HepG2 (cell line): Measurements from ENCODE around the gene PPARA. TPM values are rescaled to one million over a fixed set of nuclear protein-coding genes. Genes with fewer than 3 reads are reported as not detected.

Experiments used
- ATAC-seq: fragments of 200-7000 bp; cut with Tn5 transposase; 3 replicates; pipeline ENCODE4 v1.9.1; 2020; ENCODE audit warnings: mild to moderate bottlenecking, moderate library complexity
- BruUV-seq: library from RNA; stranded (reverse); fragments of 400-500 nt; replicated peaks from 2 replicates; lab custom pipeline; 2021; lab: Mats Ljungman, UMichigan
- CTCF ChIA-PET: fragments of 300-600 bp; formaldehyde crosslinking; extraction: SDS; loops from one replicate; lab custom pipeline; 2021; ENCODE audit warnings: low total read pairs, inconsistent platforms, low intra/inter-chr PET ratio; lab: Yijun Ruan, JAX
- POLR2A ChIA-PET: fragments of 350-600 bp; sonication (Branson Sonifier 250); formaldehyde crosslinking; loops from one replicate; lab custom pipeline; 2020; ENCODE audit warnings: antibody characterized with exemption, inconsistent platforms; lab: Yijun Ruan, JAX
- DNase-seq: peaks from one replicate; pipeline ENCODE4 v3.0.0-alpha.2; 2015; ENCODE audit warnings: low spot score
- FAIRE-seq: peaks from 3 replicates; lab custom pipeline; 2011; peaks lifted over from hg19 to GRCh38; lab: Jason Lieb, UNC
- H2AFZ ChIP-seq: one replicate; pipeline ENCODE4 v1.6.1; 2011; ENCODE audit warnings: low read length, inconsistent platforms
- H3K27ac ChIP-seq: fragments of 300-600 bp; 3 replicates; pipeline ENCODE4 v1.8.0; 2011; ENCODE audit warnings: mixed run types, mild to moderate bottlenecking, mixed read lengths, low read length, inconsistent platforms; ENCODE audit not compliant: insufficient read depth; ENCODE audit errors: extremely low read length
- H3K27me3 ChIP-seq, 2 experiments: fragments of 200-600 bp in 1 of 2; 2 replicates in 1 of 2; 3 replicates in 1 of 2; pipeline versions ENCODE4 v1.6.0 to v1.8.0; 2011; ENCODE audit warnings: low read length in 2 of 2, mild to moderate bottlenecking in 2 of 2, moderate library complexity in 2 of 2, inconsistent platforms in 1 of 2; ENCODE audit not compliant: insufficient read depth in 2 of 2, control insufficient read depth in 1 of 2
- H3K36me3 ChIP-seq, 2 experiments: fragments of 200-600 bp in 1 of 2; replicated peaks in 1 of 2; 2 replicates in 1 of 2; 3 replicates in 1 of 2; pipeline versions ENCODE4 v1.5.1 to v1.8.0; 2011; ENCODE audit warnings: low read length in 2 of 2, inconsistent platforms in 1 of 2; ENCODE audit not compliant: insufficient read depth in 2 of 2, control insufficient read depth in 1 of 2
- H3K4me1 ChIP-seq: 2 replicates; pipeline ENCODE4 v1.5.1; 2012; ENCODE audit warnings: low read length, inconsistent platforms; ENCODE audit not compliant: insufficient read depth
- H3K4me2 ChIP-seq: 2 replicates; pipeline ENCODE4 v1.6.0; 2011; ENCODE audit warnings: low read depth, low read length, inconsistent platforms
- H3K4me3 ChIP-seq, 3 experiments: fragments of 200-600 bp in 1 of 3; sonication (generic), shearing (Covaris generic) in 1 of 3; replicated peaks in 1 of 3; 2 replicates each; pipeline ENCODE4 v1.5.1; 2011 to 2016; ENCODE audit warnings: low read length in 3 of 3, inconsistent platforms in 2 of 3, low read depth in 2 of 3, mild to moderate bottlenecking in 2 of 3, control low read depth in 1 of 3, mixed read lengths in 1 of 3; ENCODE audit not compliant: insufficient read depth in 1 of 3
- H3K79me2 ChIP-seq: one replicate; pipeline ENCODE4 v1.6.1; 2011; ENCODE audit warnings: low read length, inconsistent platforms; ENCODE audit not compliant: insufficient read depth
- H3K9ac ChIP-seq: 2 replicates; pipeline ENCODE4 v1.6.0; 2011; ENCODE audit warnings: mild to moderate bottlenecking, low read depth, low read length, inconsistent platforms; ENCODE audit not compliant: insufficient read depth
- H3K9me3 ChIP-seq: 2 replicates; pipeline ENCODE4 v1.5.1; 2012; ENCODE audit warnings: mild to moderate bottlenecking, low read length
- H4K20me1 ChIP-seq: 2 replicates; pipeline ENCODE4 v1.6.0; 2011; ENCODE audit warnings: inconsistent platforms, mild to moderate bottlenecking, low read length, moderate library complexity; ENCODE audit not compliant: insufficient read depth
- CHD2 ChIP-seq: IDR thresholded peaks from 2 replicates; pipeline ENCODE4 v1.6.1; 2011; ENCODE audit warnings: low read depth, low read length, improper control_type of control experiment
- ETV5 ChIP-seq: IDR thresholded peaks from 2 replicates; pipeline ENCODE4 v1.6.1; 2018; ENCODE audit warnings: missing biosample characterization, missing genetic modification reagents, inconsistent platforms, borderline replicate concordance
- FOSL2 ChIP-seq: sonication (generic); formaldehyde crosslinking; IDR thresholded peaks from 2 replicates; pipeline ENCODE4 v1.4.0; 2020; ENCODE audit warnings: missing genetic modification reagents
- HNF4G ChIP-seq, 2 experiments: sonication (generic) in 1 of 2; formaldehyde crosslinking in 1 of 2; IDR thresholded peaks; 2 replicates each; pipeline versions ENCODE4 v1.4.0 to v1.6.1; 2011 to 2020; ENCODE audit warnings: borderline replicate concordance in 2 of 2, low read depth in 2 of 2, mild to moderate bottlenecking in 2 of 2, low read length in 1 of 2, missing genetic modification reagents in 1 of 2, moderate library complexity in 1 of 2
- HNRNPH1 ChIP-seq: fragments of 200-400 bp; formaldehyde crosslinking; optimal IDR thresholded peaks from 2 replicates; pipeline ENCODE3; 2017; ENCODE audit warnings: mild to moderate bottlenecking, low read depth, low read length
- HOXA3 ChIP-seq: sonication (generic); formaldehyde crosslinking; IDR thresholded peaks from 2 replicates; pipeline ENCODE4 v1.5.0; 2020; ENCODE audit warnings: missing genetic modification reagents
- RARA ChIP-seq: IDR thresholded peaks from 2 replicates; pipeline ENCODE4 v1.6.1; 2016; ENCODE audit warnings: missing genetic modification reagents, missing compliant biosample characterization
- RERE ChIP-seq: IDR thresholded peaks from 2 replicates; pipeline ENCODE4 v1.6.1; 2016; ENCODE audit warnings: low read depth, missing genetic modification reagents, missing compliant biosample characterization
- SAP130 ChIP-seq: IDR thresholded peaks from 2 replicates; pipeline ENCODE4 v1.6.1; 2016; ENCODE audit warnings: low read depth
- ZNF256 ChIP-seq: sonication (generic); formaldehyde crosslinking; conservative IDR thresholded peaks from 2 replicates; pipeline ENCODE4 v1.4.0; 2020; ENCODE audit warnings: missing genetic modification reagents
- ZNF362 ChIP-seq: sonication (generic); formaldehyde crosslinking; IDR thresholded peaks from 2 replicates; pipeline ENCODE4 v1.4.0; 2020; ENCODE audit warnings: missing genetic modification reagents, mild to moderate bottlenecking, borderline replicate concordance
- ZNF713 ChIP-seq: sonication (generic); formaldehyde crosslinking; IDR thresholded peaks from 2 replicates; pipeline ENCODE4 v1.4.0; 2020; ENCODE audit warnings: mild to moderate bottlenecking, missing genetic modification reagents
- WGBS: methylation state at CpG from one replicate; pipeline ENCODE4 v1.1.6; 2017; ENCODE audit warnings: low lambda C conversion rate; 5-methylcytosine and 5-hydroxymethylcytosine counted together
- in situ Hi-C: cut with HindIII; loops from 2 replicates; pipeline ENCODE4 v1.10.0; 2017; ENCODE audit warnings: low pct_unique_long_range_greater_than_20kb; ENCODE audit not compliant: extremely low pct_ligation_motif_present
- intact Hi-C: fragments of 100-400 bp; cut with micrococcal nuclease; formaldehyde crosslinking; loops from one replicate; pipeline ENCODE4 v1.10.0; 2022; ENCODE audit not compliant: unreplicated experiment
- polyA plus RNA-seq, 8 experiments: library from polyadenylated mRNA; depleted of rRNA in 3 of 8; stranded (reverse) in 7 of 8; unstranded in 1 of 8; fragments of >200 nt; fragmentation: Illumina TruSeq in 4 of 8; extraction: Trizol in 4 of 8; gene quantifications; 2 replicates each; pipeline versions ENCODE4 v1.2.1 to v1.2.3, GENCODE V29; 2011 to 2016; ENCODE audit warnings: low read depth in 4 of 8, missing spikeins in 1 of 8, mixed read lengths in 1 of 8; ENCODE audit not compliant: insufficient read depth in 1 of 8
- total RNA-seq, 5 experiments: library from RNA; depleted of rRNA; stranded (reverse); fragments of >200 nt; fragmentation: Illumina TruSeq; extraction: Trizol; gene quantifications; 2 replicates each; pipeline ENCODE4 v1.2.3, GENCODE V29; 2016; ENCODE audit warnings: low read depth in 1 of 5
- TF ChIP-seq, protein P1 (sequence below): IDR thresholded peaks from 2 replicates; pipeline ENCODE4 v1.6.1; 2016; ENCODE audit warnings: missing genetic modification reagents, missing compliant biosample characterization
- TF ChIP-seq, protein P2 (sequence below): sonication (generic); formaldehyde crosslinking; conservative IDR thresholded peaks from 2 replicates; pipeline ENCODE4 v1.4.0; 2020; ENCODE audit warnings: mild to moderate bottlenecking, missing genetic modification reagents, moderate library complexity

The PPARA gene
- total and polyA plus RNA-seq, 2 of the 13 experiments (the other 11 are each of a cell fraction or from before 2014, with no cell fraction given), result 18.2 to 24.7 TPM

- DNase-seq (no peak), FAIRE-seq (no peak), ATAC-seq (peak; percentile 65)
- CTCF ChIA-PET, result no interaction called here
- Histone ChIP-seq H4K20me1 (no peaks in the 10 kb centered on the region), H3K36me3 (peaks cover 0 to 11% of the 10 kb centered on the region in 2 experiments; a peak in 3 of 5 replicates), H3K27me3 (no peaks in the 10 kb centered on the region), H3K4me1 (peaks cover 69% of the 10 kb centered on the region), H3K9me3 (no peaks in the 10 kb centered on the region), H3K4me2 (0 out of 2 replicates have a peak overlapping the region, but pooled peaks have one; percentile 20), H3K9ac (no peak overlapping the region), H2AFZ (no peak overlapping the region), H3K4me3 (no peak overlapping the region), H3K79me2 (peaks cover 4% of the 10 kb centered on the region), H3K27ac (peak overlapping the region; percentile 39)
- WGBS, result 39% methylated on average over 7 of the region's 7 CpGs
- intact Hi-C loops (loop anchor here (1.0 kb wide), 1 partner anchor 37 kb away; no protein-coding TSS in a partner anchor), in situ Hi-C loops (no loop called here)
- no TSS peak for BruUV-seq
- POLR2A ChIA-PET, result interaction anchor here (1.3 kb wide), 1 partner anchor 10 kb away, joined by 6 read pairs; no protein-coding TSS in a partner anchor
- TF ChIP-seq SAP130 (CRISPR knock-in tag), result peak; percentile 67; the same call in 1 of the 2 replicates
- TF ChIP-seq HNRNPH1, result no peak
- TF ChIP-seq ZNF256 (CRISPR knock-in tag), result no peak
- no peak for TF ChIP-seq RERE (CRISPR knock-in tag)
- TF ChIP-seq CHD2, result no peak
- TF ChIP-seq ZNF362 (CRISPR knock-in tag), result 0 out of 2 replicates have a peak, but pooled peaks have one; percentile 39
- TF ChIP-seq HNF4G (IDR thresholded peaks at IDR 0.05; ENCODE audit: borderline replicate concordance, low read depth, low read length), result 0 out of 2 replicates have a peak, but pooled peaks have one; percentile 54
- no peak for TF ChIP-seq HNF4G (CRISPR knock-in tag; IDR thresholded peaks at IDR 0.05; ENCODE audit: borderline replicate concordance, low read depth)
- TF ChIP-seq, protein P1, sequence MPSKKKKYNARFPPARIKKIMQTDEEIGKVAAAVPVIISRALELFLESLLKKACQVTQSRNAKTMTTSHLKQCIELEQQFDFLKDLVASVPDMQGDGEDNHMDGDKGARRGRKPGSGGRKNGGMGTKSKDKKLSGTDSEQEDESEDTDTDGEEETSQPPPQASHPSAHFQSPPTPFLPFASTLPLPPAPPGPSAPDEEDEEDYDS (CRISPR knock-in tag), result no peak
- no peak for TF ChIP-seq ETV5 (CRISPR knock-in tag)
- TF ChIP-seq FOSL2 (CRISPR knock-in tag), result no peak
- no peak for TF ChIP-seq HOXA3 (CRISPR knock-in tag)
- TF ChIP-seq, protein P2, sequence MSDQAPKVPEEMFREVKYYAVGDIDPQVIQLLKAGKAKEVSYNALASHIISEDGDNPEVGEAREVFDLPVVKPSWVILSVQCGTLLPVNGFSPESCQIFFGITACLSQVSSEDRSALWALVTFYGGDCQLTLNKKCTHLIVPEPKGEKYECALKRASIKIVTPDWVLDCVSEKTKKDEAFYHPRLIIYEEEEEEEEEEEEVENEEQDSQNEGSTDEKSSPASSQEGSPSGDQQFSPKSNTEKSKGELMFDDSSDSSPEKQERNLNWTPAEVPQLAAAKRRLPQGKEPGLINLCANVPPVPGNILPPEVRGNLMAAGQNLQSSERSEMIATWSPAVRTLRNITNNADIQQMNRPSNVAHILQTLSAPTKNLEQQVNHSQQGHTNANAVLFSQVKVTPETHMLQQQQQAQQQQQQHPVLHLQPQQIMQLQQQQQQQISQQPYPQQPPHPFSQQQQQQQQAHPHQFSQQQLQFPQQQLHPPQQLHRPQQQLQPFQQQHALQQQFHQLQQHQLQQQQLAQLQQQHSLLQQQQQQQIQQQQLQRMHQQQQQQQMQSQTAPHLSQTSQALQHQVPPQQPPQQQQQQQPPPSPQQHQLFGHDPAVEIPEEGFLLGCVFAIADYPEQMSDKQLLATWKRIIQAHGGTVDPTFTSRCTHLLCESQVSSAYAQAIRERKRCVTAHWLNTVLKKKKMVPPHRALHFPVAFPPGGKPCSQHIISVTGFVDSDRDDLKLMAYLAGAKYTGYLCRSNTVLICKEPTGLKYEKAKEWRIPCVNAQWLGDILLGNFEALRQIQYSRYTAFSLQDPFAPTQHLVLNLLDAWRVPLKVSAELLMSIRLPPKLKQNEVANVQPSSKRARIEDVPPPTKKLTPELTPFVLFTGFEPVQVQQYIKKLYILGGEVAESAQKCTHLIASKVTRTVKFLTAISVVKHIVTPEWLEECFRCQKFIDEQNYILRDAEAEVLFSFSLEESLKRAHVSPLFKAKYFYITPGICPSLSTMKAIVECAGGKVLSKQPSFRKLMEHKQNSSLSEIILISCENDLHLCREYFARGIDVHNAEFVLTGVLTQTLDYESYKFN, result peak; percentile 28; the same call in 1 of the 2 replicates
- TF ChIP-seq ZNF713, result no peak
- peak; percentile 53 for TF ChIP-seq RARA (CRISPR knock-in tag)
These were observed 8.9 kb downstream of the PPARA start for GRCh38 chr22:46159212-46159611.
